Measurements from ENCODE around the gene REEP1.
"Not testable (repeated sequence)": the region's sequence is repeated elsewhere in the genome, so short reads cannot be mapped to it uniquely, and the experiment has no call there.

Gene REEP1

GRCh38 chr2:86243950-86244733 is 93.3 kb downstream of the REEP1 start:
- no peak for DNase-seq (ENCODE audit: low read depth in 2 of 2)

GRCh38 chr2:86243272-86243671 is 94.2 kb downstream of the REEP1 start:
- DNase-seq (ENCODE audit: low read depth in 2 of 2) = no peak

DNA sequence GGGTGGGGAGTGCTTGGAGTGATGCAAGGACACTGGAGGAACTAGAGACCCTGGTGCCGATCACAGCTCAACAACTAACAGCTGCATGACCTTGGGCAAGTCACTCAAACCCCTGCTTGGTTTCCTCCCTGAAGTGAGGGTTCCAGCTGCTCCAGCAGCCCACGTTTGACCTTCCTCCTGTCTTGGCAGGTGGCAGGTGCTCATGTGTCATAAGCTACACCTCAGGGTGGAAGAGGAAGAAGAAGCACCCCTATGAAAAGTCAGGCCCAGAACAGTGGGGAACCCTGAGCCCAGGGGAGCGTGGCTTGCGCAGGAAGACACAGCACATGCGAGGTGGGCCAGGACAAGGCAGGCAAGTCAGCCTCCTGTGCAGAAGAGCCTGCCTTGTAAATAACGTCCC is 95.8 kb downstream of the REEP1 start:
- DNase-seq (ENCODE audit: low read depth in 2 of 2) = no peak

- DNase-seq (ENCODE audit: low read depth in 2 of 2) = no peak
Observed at GRCh38 chr2:86240251-86240650, 97.2 kb downstream of the REEP1 start.

DNA sequence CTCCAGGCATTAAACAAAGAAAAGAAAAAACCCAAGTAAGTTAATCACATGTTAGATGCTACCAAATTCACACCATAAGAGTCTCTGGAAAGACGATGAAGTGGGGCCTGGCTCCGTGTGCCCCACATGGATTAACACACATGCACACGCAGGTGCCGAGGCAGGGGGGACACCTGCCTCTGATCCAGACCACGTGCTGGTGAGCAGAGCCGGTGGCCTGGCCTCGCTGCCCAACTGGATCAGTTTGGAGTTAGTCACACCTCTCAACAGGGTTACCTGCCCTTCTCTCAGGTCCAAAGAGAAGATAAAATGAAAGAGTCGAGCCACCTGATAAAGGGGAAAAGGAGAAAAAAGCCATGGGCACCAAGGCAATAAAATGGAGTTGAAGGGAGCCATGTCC is 97.7 kb downstream of the REEP1 start:
- no peak for DNase-seq (ENCODE audit: low read depth in 2 of 2)

DNA sequence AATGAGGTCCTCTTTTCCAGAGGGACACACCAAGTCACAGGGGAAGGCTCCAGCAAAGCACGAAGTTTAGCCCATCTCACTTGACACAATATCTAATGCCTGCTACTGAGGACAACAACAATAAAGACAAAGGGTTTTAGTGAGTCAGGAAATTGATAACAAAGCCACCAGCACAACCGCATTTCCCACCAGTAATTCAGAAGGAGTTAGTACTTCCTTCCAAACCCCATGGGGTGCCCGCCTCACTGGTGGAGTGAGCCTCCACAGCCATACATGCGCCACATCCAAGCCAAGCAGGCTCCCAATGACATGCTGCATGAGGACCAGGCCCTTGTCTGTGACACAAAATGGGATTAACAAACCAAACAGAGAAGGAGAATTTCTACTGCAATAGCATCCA is 98.1 kb downstream of the REEP1 start:
- DNase-seq (ENCODE audit: low read depth in 2 of 2) = no peak

GRCh38 chr2:86238354-86238753 is 99.1 kb downstream of the REEP1 start:
- peak; percentile 31 to 32 for DNase-seq (ENCODE audit: low read depth in 2 of 2)

DNA sequence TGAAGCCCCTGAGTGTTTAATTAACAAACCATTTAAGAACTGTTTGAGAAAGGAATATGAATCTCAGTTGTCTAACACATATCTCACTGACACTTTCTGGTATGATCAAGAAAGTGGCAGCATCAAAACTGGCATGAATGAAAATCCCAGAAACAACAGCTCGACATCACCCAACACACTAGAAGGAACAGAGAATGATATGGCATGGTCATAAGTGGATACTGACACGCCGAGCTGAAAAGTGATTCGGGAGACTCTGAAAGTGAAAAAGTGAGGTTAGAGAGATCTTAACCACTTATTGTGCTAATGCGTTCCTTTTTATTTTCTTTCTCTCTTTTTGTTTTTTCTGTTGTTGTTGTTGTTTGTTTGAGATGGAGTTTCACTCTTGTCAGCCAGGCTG is 100.3 kb downstream of the REEP1 start:
- DNase-seq (ENCODE audit: low read depth in 2 of 2) = no peak

GRCh38 chr2:86235196-86235980 is 102.0 kb downstream of the REEP1 start:
- no peak for DNase-seq (ENCODE audit: low read depth in 2 of 2)

DNA sequence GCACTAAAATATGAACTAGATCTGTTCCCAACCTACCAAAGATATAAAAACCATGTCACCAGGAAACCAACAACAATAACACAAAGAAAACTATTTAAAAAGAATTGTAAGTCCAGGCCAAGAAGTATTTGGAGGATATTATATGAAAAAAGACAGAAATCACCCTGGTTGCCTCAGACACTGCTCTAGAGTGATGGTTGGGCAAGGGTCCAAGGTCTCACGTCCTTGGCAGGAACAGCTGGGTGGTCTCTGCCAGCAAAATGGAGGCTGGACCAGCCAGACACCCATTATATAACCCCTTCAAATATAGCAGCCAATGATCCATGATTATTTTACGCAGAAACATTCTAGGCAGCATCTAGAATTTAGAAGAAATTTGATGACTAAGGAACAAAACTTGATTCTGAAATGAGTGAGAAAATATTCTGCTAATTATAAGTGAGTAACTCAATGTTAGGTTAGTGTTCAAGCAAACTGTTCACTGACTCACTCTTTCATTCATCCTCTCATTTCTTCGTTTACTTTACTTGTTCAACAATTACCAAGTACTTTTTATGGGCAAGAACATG is 102.8 kb downstream of the REEP1 start:
- no peak for DNase-seq (ENCODE audit: low read depth in 2 of 2)

- no peak for DNase-seq (ENCODE audit: low read depth in 2 of 2)
Observed at GRCh38 chr2:86233436-86233835, 104.0 kb downstream of the REEP1 start.

DNA sequence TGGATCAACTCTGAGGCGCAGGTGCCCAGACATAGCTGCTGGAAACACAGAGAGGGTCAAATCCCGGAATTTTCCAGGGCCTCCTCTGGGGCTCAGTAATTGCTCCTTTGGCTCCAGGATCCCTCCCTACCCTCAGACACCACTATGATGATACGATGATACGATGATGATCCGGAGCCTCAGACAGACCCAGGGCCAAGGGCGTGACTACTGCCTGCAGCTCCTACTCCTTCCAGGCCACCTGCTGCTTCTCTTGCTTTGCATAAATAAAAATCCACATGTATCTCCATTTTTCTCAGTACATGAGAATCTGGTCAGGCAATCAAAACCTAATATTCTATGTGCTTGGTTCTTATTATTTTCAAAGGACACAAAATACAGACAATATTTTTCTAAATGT is 104.5 kb downstream of the REEP1 start:
- DNase-seq (ENCODE audit: low read depth in 2 of 2) = no peak

DNA sequence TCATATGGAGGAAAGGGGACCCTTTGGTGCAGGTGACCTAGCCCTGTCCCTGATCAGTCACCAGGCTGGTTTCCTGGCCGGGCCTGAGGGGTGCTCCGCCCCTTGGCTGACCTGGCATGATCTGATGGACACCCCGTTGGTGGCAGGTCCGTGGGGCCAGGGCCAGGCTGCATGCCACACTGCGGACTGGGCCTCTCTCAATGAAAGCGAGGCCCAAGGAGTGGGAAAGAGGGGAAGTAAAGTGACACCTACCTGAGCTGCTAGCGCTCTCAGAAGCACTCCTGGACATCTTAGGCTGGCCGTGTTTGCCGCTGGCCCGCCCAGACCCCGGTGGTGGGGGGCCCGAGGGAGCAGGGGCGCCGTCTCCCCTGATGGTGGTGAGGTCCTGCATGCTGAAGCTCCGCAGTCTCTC is 105.0 kb downstream of the REEP1 start:
- no peak for DNase-seq (ENCODE audit: low read depth in 2 of 2)

DNA sequence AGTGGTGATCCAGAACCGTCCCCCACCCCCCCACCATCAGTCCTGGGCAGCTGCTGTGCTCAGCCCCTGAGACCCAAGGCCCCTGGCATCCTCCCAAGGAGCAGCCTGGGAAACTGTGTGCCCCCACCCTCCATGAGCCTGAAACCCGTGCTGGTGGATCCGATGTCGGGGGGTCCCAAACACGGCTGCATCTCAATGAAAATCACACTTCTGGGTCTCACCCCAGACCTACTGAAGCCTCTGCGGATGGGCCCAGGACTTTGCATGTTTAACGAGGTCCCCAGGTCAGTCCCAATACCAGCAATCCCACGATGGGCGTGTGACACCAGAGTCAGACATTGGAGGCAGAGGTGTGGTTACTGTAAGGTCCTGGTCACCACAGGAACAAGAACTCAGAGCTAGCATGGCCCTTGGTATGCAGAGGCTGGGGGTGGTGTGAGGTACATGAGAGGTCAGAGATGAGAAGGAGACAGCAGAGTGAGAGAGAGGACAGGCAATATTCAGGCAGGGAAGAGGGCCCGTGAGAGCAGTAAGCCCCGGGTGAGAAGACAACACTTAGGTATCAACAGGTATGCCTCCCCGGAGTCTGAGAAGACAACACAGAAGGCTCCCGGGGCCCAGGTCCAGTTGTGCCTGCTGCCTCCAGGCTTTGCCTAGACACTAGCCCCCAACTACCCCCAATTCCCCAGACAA is 105.6 kb downstream of the REEP1 start:
- no peak for DNase-seq (ENCODE audit: low read depth in 2 of 2)

DNA sequence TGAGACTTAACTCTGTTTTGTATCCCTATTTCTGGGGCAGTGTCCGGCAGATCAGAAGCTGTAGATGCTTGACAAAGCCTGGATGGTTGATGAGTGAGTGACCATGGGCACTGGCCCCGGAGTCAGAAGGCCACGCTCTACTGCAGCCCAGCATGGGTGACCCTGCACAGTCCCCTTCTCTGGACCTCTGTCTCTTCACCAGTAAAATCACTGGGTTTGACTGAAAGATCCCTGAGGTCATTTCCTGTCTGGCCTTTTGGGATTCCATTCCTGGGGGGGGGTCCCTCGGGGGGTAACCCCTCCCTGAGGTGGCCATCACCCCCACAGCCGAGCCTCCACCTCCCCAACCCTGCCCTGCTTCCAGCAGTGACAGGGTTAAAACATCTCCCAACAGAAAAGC is 106.5 kb downstream of the REEP1 start:
- no peak for DNase-seq (ENCODE audit: low read depth in 2 of 2)

DNA sequence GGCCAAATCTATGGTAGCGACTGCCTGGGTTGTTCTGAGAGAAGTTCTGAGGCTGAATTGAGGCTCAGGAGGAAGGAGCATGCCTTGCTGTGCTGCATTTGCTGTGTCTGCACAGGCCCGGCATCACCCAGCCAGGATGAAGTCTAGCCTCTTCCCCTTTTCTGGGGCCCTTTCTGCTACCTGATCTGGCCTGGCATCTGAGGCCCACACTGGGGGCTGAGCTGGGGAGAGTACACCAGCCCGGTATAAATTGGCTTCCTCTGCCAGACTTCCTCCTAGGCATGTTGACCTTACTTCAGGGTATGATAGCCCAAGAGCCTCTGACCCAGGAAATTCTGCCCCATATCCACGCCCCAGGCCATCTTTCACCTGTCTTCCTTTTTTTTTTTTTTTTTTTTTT is 108.2 kb downstream of the REEP1 start:
- DNase-seq (ENCODE audit: low read depth in 2 of 2) = no peak

DNA sequence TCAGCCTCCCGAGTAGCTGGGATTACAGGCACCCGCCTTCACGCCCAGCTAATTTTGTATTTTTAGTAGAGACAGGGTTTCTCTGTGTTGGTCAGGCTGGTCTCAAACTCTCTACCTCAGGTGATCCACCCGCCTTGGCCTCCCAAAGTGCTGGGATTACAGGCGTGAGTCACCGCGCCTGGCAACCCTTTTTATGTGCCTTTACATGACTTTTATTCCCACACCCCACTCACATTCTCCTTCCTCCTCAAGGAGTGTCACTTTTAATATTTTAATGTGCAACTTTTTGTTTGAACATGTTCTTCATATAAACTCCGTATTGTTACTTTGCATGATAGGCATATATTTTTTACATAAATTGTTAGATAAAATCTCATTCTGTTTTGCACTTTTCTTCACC is 108.9 kb downstream of the REEP1 start:
- DNase-seq (ENCODE audit: low read depth in 2 of 2) = not testable (repeated sequence)

DNA sequence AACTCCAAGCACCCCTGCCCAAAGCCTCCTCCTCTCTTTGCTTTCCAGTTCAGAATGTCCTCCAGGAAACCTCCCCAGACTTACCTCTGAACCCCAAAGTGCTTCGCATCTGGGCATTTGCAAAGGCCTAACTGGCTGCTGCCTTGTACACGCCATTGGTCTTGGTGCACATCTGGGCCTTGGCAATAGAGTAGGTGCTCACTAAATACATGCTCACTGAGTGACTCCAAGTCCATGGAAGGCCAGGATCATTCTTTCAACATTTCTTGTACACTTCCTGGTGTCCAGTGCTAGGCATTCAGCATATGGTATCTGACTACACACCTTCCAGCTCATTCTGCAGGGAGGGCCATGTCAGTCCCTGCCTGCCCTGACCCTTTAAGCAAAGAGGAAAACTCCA is 109.7 kb downstream of the REEP1 start:
- no peak for DNase-seq (ENCODE audit: low read depth in 2 of 2)

DNA sequence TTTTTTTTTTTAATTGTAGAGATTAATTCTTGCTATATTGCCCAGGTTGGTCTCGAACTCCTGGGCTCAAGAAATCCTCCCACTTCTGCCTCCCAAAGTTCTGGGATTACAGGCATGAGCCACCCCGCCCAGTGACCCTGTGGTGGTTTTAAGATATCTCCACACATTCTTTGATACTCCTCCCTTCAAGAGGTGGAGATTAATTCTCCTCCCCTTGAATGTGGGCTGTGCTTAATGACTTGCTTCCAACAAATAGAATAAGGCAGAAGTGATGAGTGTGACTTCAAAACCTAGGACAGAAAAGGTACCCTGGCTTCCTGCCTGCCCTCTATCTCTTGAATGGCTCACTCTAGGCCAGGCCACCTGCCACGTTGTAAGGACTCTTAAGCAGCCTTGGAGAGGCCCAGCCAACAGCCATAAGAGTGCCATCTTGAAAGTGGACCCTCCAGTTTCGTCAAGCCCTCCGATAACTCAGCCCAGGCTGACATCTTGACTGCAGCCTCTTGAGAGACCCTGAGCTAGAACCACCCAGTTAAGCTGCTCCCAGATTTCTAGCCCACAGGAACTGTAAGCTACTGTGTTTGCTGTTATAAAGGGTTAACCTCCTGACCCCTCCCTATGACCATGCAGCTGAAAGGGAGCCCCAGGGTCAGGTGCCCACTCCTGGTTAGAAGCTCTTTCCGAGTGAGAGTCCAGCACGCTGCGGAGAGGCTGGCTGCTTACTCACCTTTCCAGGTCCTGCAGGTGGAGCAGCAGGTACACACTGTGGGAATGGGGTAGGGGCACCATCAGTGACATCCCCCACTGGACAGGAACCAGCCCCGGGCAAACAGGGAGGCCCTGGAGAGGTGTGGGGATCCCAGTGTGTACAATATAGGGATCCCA is 110.5 kb downstream of the REEP1 start:
- DNase-seq (ENCODE audit: low read depth in 2 of 2) = no peak

GRCh38 chr2:86226070-86226469 is 111.4 kb downstream of the REEP1 start:
- no peak for DNase-seq (ENCODE audit: low read depth in 2 of 2)

GRCh38 chr2:86225581-86225980 is 111.8 kb downstream of the REEP1 start:
- DNase-seq (ENCODE audit: low read depth in 2 of 2) = peak; percentile 8 to 20

Measured in stimulated activated CD4-positive, alpha-beta T cell treated with anti-CD3 and anti-CD28 coated beads, Interleukin-12 subunit alpha, Interleukin-12 subunit beta, amount 100 ng/mL, for 24 hours (primary cell).